ENCODE data around the gene GLIS2. TPM values are rescaled to one million over a fixed set of nuclear protein-coding genes. Genes with fewer than 3 reads are reported as not detected.
"Not testable (repeated sequence)": the region's sequence is repeated elsewhere in the genome, so short reads cannot be mapped to it uniquely, and the experiment has no call there.

The GLIS2 gene
- total RNA-seq, 2 donors from 2014 or later: 0.16 to 0.80 TPM

- Mint-ChIP-seq H3K27ac (no peak overlapping the region), H3K9me3 (no peaks in the 10 kb centered on the region), H3K36me3 (no peaks in the 10 kb centered on the region)
- ATAC-seq (no peak), DNase-seq (ENCODE audit: low spot score in 2 of 2) (no peak)
Measured at GRCh38 chr16:4338712-4339299, 22.9 kb downstream of the GLIS2 start.

GRCh38 chr16:4339455-4339854 is 23.6 kb downstream of the GLIS2 start:
- no peak overlapping the region for H3K27ac Mint-ChIP-seq
- no peak for ATAC-seq
- H3K36me3 Mint-ChIP-seq: no peaks in the 10 kb centered on the region
- DNase-seq (ENCODE audit: low spot score in 2 of 2): no peak
- no peaks in the 10 kb centered on the region for H3K9me3 Mint-ChIP-seq

- ATAC-seq (no peak), DNase-seq (ENCODE audit: low spot score in 2 of 2) (no peak)
- H3K27ac Mint-ChIP-seq: no peak overlapping the region
- H3K36me3 Mint-ChIP-seq: no peaks in the 10 kb centered on the region
- no peaks in the 10 kb centered on the region for H3K9me3 Mint-ChIP-seq
Measured at GRCh38 chr16:4339909-4340308, 24.0 kb downstream of the GLIS2 start.

- H3K9me3 Mint-ChIP-seq: no peaks in the 10 kb centered on the region
- no peaks in the 10 kb centered on the region for H3K36me3 Mint-ChIP-seq
- DNase-seq (ENCODE audit: low spot score in 2 of 2): no peak
- no peak for ATAC-seq
- no peak overlapping the region for H3K27ac Mint-ChIP-seq
Measured at GRCh38 chr16:4340443-4340842, 24.6 kb downstream of the GLIS2 start.

GRCh38 chr16:4341250-4341649 is 25.4 kb downstream of the GLIS2 start:
- no peak overlapping the region for H3K27ac Mint-ChIP-seq
- H3K36me3 Mint-ChIP-seq: no peaks in the 10 kb centered on the region
- no peaks in the 10 kb centered on the region for H3K9me3 Mint-ChIP-seq
- DNase-seq (ENCODE audit: low spot score in 2 of 2) (no peak), ATAC-seq (no peak)

- Mint-ChIP-seq H3K27ac (peak overlapping the region in 1 of 2 donors; percentile 81), H3K9me3 (no peaks in the 10 kb centered on the region), H3K36me3 (no peaks in the 10 kb centered on the region)
- ATAC-seq: no peak
- no peak for DNase-seq (ENCODE audit: low spot score in 2 of 2)
Measured at GRCh38 chr16:4342866-4343744, 27.2 kb downstream of the GLIS2 start.

- H3K36me3 Mint-ChIP-seq; ATAC-seq; H3K9me3 Mint-ChIP-seq; DNase-seq (ENCODE audit: low spot score in 2 of 2): not testable (repeated sequence)
- H3K27ac Mint-ChIP-seq: peak overlapping the region in 1 of 2 donors; percentile 33
Measured at GRCh38 chr16:4344300-4344982, 28.6 kb downstream of the GLIS2 start.

- no peaks in the 10 kb centered on the region for H3K36me3 Mint-ChIP-seq
- H3K27ac Mint-ChIP-seq: peak overlapping the region in 1 of 2 donors; percentile 33
- ATAC-seq (no peak), DNase-seq (ENCODE audit: low spot score in 2 of 2) (no peak)
- H3K9me3 Mint-ChIP-seq: no peaks in the 10 kb centered on the region
Measured at GRCh38 chr16:4344983-4345835, 29.3 kb downstream of the GLIS2 start.

- ATAC-seq (no peak), DNase-seq (ENCODE audit: low spot score in 2 of 2) (no peak)
- no peaks in the 10 kb centered on the region for H3K9me3 Mint-ChIP-seq
- H3K36me3 Mint-ChIP-seq: peaks cover 0 to 6% of the 10 kb centered on the region in 2 donors
- no peak overlapping the region for H3K27ac Mint-ChIP-seq
Measured at GRCh38 chr16:4345836-4346781, 30.2 kb downstream of the GLIS2 start.

- ATAC-seq: no peak
- no peaks in the 10 kb centered on the region for H3K9me3 Mint-ChIP-seq
- no peak for DNase-seq (ENCODE audit: low spot score in 2 of 2)
- peaks cover 0 to 6% of the 10 kb centered on the region in 2 donors for H3K36me3 Mint-ChIP-seq
- H3K27ac Mint-ChIP-seq: peak overlapping the region in 1 of 2 donors; percentile 48
Measured at GRCh38 chr16:4347010-4347409, 31.1 kb downstream of the GLIS2 start.

GRCh38 chr16:4347765-4348509 is 32.1 kb downstream of the GLIS2 start:
- no peaks in the 10 kb centered on the region for H3K9me3 Mint-ChIP-seq
- peak overlapping the region in 1 of 2 donors; percentile 65 for H3K27ac Mint-ChIP-seq
- peaks cover 0 to 6% of the 10 kb centered on the region in 2 donors for H3K36me3 Mint-ChIP-seq
- DNase-seq (ENCODE audit: low spot score in 2 of 2) (no peak), ATAC-seq (no peak)

GRCh38 chr16:4349332-4349731 is 33.5 kb downstream of the GLIS2 start:
- peaks cover 0 to 6% of the 10 kb centered on the region in 2 donors for H3K36me3 Mint-ChIP-seq
- no peak for DNase-seq (ENCODE audit: low spot score in 2 of 2)
- H3K27ac Mint-ChIP-seq: no peak overlapping the region
- no peak for ATAC-seq
- H3K9me3 Mint-ChIP-seq: no peaks in the 10 kb centered on the region

- H3K27ac Mint-ChIP-seq: peak overlapping the region; percentile 91 to 94
- ATAC-seq (no peak), DNase-seq (ENCODE audit: low spot score in 2 of 2) (peak in 1 of 2 donors; percentile 38)
- no peaks in the 10 kb centered on the region for H3K9me3 Mint-ChIP-seq
- H3K36me3 Mint-ChIP-seq: peaks cover 0 to 6% of the 10 kb centered on the region in 2 donors
Measured at GRCh38 chr16:4350365-4350786, 34.5 kb downstream of the GLIS2 start.

GRCh38 chr16:4350787-4351659 is 35.2 kb downstream of the GLIS2 start, which contains the start of gene PAM16:
PAM16 (minus strand) TSS chr16:4351321; CDS start chr16:4351234, 87 bp downstream.
- peak; percentile 91 to 94 for ATAC-seq
- peaks cover 0 to 6% of the 10 kb centered on the region in 2 donors for H3K36me3 Mint-ChIP-seq

More at GRCh38 chr16:4350787-4351659, 35.2 kb downstream of the GLIS2 start, which contains the start of gene PAM16:
- peak within 1 kb of the TSS; percentile 91 to 94 for H3K27ac Mint-ChIP-seq
- peak; percentile 99 for DNase-seq (ENCODE audit: low spot score in 2 of 2)
- no peaks in the 10 kb centered on the region for H3K9me3 Mint-ChIP-seq
